ENCODE data around the gene KCNN1.
"Not testable (repeated sequence)": the region's sequence is repeated elsewhere in the genome, so short reads cannot be mapped to it uniquely, and the experiment has no call there.

KCNN1 gene

DNA sequence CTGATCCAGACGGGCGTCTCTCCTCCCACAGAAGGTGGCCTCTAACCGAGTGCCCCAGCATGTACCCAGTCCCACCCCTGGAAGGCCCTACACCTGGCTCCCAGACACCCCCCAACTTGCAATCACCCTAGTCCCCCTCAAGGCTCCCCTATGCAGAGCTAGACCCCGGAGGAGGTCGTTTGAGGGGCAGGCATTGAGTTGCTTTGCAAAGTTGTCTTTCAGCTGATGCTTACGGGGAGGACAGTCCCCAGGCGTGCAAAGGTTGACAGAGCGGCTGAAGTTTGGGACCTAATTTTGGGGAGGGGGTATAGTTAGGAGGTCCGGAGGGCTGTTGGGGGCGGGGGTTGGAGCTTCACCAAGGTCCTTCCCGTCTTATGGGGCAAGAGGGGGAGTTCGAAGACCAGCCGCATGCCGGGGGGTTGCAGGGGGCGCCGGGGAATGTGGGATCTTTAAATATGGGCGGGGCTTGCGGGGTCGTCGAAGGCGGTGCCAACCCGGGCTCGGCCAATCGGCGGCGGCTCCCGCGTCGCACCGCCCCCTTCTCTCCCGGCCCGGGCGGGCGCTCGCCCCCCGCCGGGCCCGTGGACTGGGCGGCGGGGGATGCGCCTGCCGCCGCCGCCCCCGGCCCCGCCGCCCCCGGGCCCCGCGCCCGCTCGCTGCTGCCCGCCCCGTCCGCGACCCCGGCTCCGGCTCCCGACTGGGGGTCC, at the start of gene KCNN1:
Gene KCNN1, plus strand, starts transcription at position 558 of the 707 bp plus-strand sequence. CDS start 6,782 bp downstream, outside the sequence.
- DNase-seq = no peak

DNA sequence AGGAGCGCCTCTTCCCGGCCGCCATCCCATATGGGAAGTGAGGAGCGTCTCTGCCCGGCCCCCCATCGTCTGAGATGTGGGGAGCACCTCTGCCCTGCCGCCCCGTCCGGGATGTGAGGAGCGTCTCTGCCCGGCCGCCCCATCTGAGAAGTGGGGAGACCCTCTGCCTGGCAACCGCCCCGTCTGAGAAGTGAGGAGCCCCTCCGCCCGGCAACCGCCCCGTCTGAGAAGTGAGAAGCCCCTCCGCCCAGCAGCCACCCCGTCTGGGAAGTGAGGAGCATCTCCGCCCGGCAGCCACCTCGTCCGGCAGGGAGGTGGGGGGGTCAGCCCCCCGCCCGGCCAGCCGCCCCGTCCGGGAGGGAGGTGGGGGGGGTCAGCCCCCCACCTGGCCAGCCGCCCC, 48.8 kb upstream of the KCNN1 start:
- not testable (repeated sequence) for DNase-seq

DNA sequence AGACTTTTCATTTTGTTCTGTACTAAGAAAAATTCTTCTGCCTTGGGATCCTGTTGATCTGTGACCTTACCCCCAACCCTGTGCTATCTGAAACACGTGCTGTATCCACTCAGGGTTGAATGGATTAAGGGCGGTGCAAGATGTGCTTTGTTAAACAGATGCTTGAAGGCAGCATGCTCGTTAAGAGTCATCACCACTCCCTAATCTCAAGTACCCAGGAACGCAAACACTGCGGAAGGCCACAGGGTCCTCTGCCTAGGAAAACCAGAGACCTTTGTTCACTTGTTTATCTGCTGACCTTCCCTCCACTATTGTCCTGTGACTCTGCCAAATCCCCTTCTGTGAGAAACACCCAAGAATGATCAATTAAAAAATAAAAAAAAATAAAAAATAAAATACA, 47.8 kb upstream of the KCNN1 start:
- DNase-seq = peak; percentile 51

DNA sequence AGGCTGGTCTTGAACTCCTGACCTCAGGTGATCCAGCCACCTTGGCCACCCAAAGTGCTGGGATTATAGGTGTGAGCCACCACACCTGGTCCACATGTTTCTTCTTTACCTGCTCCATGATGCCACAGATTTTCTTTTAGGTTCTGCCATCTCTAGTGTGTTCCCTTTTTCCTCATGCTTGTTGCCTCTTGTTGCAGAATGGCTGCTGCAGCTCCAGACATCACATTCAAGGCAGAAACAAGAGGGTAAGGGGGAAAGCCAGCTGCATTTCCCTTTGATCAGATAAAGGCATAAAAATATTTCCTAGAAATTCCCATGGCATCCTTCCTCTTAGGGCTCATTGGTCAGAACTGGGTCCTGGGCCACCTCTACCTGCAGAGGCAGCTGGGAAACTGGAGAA, 46.4 kb upstream of the KCNN1 start:
- DNase-seq = no peak

DNA sequence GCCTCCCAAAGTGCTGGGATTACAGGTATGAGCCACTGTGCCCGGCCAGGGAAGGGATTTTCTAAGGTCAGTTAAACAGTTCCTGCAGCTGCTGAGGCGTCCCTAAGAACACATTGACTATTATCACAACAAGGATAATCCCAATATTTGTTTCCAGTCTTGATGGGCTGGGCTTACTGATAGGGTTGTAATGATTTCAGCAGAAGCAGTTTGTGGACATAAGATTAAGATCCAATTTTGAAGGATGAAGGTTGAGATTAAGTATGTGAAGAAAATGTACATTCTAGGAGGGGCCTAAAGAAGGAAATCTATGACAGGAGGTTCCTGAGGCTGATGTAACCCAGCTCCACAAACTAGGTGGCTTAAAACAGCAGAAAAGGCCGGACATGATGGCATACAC, 44.8 kb upstream of the KCNN1 start:
- peak; percentile 11 for DNase-seq

DNA sequence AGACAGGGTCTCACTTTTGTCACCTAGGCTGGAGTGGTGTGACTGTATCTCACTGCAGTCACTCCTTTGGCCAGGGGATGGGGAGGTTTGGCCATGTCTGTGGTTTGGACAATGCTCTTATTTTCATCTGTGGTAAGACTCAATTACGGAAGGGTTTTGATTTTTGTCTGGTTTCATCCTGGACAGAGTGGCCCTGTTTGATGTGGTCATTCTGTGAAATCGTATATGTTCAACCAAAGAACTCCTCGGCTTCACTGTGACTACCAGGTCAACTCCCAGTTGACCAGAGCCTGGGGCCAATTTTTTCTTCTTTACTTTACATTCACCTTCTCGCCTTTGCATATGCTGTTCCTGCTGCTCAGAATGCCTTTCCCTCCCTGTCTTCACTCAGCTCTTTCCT, 40.9 kb upstream of the KCNN1 start:
- DNase-seq = no peak

DNA sequence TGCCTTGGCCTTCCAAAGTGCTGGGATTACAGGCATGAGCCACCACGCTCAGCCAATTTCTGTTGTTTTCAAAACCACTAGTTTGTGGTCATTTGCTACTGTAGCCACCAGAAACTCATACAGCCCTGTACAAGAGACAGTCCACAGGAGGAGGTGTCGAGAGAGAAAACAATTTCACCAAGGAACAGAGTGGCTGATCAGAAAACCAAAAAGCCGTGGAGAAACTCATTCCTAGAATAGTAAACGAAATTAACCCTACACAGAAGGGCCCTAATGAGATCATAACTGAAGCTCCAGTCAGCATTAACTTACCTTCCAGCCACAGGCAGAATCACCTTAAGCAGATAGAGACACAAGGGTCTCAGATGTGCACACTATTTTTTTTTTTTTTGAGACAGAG, 37.9 kb upstream of the KCNN1 start:
- no peak for DNase-seq

DNA sequence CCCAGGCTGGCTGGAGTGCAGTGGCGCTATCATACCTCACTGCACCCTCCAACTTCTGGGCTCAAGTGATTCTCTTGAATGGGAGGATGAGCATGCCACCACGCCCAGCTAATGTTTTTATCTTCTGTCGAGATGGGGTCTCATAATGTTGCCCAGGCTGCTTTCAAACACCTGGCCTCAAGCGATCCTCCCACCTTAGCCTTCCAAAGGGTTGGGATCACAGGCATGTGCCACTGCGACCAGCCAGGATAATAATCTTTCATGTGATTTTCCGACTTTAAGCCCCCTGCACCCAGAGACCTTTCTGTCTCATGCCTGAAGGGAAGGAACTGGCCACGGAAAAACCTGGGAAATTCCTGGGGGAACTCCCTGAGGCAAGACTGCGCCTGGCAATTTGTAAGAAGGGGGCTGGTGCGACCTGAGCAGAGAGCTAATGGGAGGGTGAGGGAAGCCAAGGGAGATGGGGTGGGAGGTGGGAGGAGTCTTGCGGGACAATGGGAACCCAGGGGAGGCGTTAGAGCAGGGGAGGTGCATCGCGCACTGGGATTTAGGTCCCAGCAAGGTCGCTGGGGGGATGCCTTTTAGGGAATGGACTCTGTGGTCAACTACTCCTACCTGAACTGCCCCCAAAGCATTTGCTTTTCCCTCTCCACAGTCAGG, 35.2 kb upstream of the KCNN1 start:
- DNase-seq = no peak

DNA sequence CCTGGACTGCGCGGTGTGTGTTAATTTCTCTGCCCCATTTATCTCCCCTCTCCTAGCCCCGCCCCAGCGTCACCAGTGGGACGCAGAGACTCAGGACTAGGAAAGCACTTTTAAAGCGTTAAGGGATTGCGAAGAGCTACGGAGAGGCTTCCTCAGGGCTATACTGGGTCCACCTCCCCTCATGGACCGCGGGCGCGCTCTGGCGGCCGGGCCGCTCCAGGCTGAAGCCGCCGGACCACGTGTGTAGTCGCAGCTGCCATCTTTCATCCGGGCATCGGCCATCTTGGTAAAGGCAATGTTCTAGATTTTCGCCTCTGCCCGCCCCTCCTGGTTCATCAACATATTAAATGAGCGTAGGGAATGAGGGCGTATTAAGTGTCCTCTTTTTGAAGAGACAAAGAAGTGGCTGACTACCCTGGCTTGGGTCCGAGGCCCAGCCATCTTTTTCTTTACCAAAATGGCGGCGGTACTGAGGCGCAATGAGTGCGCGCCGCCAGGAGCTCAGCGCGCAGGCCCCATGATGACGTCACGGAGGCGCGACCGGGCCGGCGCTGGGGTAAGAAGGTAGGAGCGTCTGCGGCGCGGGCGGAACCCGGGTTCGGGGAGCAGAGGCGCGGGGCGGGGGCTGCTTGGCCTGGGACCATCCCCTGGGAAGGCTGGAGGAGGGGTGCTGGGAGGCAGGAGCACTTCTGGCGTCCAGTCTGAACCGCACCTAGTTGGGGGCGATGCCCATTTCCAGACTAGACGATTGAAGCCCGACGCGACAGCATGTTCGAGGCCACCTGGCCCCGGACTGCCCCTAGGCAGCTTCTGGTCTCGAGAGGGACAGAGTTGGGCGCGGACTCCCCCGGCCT, 34.2 kb upstream of the KCNN1 start, which contains the start of gene CCDC124:
Gene CCDC124, plus strand, starts transcription at position 531 of the 854 bp plus-strand sequence. CDS start 3,406 bp downstream, outside the sequence.
- peak; percentile 93 for DNase-seq

DNA sequence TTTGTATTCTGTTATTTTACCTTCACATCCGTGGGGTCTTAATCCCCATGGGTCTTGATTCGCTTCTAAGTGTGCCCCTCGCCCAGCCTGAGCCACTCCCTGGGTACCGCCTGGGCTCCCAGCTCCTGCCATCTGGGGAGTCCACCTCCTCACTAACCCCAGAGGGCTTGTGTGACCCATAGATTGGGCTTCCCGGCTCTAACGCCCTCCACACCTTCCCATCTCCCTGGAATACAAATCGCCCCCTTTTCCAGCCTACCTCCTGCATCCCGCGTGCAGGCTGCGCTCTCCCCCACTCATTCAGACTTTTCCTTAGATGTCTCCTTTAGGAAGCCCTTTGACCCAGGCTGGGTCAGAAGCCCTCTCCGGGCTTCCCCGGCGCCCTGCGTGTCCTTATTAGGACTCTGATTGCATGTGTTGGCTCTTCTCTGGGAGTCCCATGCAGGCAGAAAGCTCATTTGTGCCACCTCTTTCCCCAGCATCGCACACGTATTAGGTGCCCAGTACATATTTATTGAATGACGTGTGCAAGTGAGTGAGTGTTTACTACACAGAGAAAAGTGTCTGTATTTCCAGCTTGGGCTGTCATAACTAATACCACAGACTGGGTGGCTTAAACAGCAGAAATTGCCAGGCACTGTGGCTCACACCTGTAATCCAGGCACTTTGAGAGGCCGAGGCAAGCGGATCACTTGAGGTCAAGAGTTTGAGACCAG, 33.3 kb upstream of the KCNN1 start:
- peak; percentile 81 for DNase-seq

DNA sequence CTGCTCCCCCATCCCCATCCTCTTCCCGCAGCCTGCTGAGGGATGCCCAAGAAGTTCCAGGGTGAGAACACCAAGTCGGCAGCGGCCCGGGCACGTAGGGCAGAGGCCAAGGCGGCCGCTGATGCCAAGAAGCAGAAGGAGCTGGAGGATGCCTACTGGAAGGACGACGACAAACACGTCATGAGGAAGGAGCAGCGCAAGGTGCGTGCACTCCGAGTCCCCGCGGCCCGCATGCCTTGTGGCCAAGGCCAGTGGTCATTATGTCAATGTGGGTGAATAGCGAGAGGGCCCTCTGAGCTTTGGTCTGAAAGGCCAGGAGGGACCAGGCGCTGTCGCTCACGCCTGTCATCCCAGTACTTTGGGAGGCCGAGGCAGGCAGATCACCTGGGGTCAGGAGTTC, 30.5 kb upstream of the KCNN1 start:
- DNase-seq = no peak

DNA sequence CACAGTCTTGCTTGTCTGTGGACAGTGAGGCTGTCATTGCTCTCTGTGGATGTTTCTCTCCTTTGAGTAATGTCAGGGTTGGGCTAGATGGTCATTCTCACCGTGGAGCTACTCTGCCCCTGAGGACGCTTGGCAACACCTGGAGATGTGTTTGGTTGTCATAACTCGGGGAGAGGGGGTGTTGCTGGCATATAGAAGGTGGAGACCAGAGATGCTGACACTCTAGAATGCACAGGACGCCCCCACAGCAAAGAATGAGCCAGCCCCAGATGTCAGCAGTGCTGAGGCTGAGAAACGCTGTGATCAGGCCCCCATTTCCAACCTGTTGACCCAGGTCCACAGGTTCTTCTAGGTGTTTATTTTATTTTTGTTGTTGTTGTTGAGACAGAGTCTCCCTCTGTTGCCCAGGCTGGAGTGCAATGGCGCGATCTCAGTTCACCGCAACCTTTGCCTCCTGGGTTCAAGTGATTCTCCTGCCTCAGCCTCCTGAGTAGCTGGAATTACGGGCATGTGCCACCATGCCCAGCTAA, 29.5 kb upstream of the KCNN1 start:
- no peak for DNase-seq

DNA sequence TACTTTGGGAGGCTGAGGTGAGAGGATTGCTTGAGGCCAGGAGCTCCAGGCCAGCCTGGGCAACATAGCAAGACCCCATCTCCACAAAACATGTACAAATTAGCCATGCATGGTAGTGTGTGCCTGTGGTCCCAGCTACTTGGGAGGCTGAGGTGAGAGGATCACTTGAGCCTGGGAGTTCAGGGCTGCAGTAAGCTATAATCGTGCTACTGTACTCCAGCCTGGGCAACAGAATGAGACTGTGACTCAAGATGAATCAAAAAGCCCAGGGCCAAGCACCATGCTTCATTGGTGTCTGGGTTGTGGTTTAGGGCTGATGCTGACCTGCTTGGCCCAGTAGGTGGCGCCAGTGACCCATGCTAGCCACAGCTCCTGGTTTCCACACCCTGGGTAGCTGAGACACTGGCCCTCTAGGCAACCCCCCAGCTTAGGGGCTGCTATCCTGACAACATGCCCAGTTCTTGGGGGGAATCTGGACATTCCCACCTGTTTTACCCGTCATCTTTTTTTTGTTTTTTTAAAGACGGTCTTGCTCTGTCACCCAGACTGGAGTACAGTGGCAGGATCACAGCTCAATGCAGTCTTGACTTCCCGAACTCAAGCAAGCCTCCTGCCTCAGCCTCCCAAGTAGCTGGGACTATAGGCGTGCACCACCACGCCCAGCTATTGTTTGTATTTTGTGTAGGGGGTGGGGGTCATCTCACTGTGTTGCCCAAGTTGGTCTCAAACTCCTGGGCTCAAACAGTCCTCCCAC, 28.6 kb upstream of the KCNN1 start:
- peak; percentile 79 for DNase-seq

DNA sequence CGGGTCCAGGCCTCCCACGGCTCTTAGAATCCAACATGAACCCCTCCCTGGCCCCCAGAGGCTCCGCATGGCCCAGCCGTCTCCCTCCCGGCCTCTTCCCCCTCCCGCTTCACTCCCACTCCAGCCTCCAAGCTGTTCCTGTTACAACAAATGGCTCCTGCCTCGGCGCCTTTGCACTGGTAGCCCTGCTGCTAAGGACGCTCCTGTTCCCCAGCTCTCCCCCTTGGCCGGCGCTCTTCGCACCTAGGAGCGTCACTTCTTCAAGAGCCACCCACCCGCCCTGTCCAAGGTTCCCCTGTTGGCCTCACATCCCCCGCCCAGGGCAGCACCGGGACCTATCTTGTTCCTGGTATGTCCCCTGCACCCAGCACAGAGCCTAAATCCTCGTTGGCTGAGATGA, 24.7 kb upstream of the KCNN1 start:
- no peak for DNase-seq

DNA sequence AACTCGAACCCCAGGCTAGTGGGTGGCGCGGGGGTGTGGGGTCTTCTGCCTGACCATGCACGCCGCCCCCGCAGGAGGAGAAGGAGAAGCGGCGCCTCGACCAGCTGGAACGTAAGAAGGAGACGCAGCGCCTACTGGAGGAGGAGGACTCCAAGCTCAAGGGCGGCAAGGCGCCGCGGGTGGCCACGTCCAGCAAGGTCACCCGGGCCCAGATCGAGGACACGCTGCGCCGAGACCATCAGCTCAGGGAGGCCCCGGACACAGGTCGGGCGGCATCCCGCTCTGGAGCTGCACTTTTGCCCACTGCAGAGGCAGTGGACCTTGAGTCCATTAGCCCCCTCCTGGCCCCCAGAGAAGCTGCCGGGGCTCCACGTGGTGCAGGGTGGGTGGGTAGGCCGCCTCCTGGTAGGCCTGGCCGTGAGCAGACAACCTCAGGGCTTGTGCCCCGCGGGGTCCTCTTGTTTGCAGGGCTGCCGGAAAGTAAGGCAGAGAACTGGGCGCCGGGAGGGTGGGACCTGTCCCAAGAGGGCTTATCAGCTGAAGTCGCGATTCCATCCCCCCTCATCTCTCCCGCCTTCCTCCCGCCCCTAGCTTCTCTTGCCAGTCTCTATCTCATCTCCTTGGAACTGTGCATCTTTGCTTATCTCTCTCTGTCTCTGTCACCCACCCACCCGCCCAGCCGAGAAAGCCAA, 24.2 kb upstream of the KCNN1 start:
- DNase-seq = no peak

DNA sequence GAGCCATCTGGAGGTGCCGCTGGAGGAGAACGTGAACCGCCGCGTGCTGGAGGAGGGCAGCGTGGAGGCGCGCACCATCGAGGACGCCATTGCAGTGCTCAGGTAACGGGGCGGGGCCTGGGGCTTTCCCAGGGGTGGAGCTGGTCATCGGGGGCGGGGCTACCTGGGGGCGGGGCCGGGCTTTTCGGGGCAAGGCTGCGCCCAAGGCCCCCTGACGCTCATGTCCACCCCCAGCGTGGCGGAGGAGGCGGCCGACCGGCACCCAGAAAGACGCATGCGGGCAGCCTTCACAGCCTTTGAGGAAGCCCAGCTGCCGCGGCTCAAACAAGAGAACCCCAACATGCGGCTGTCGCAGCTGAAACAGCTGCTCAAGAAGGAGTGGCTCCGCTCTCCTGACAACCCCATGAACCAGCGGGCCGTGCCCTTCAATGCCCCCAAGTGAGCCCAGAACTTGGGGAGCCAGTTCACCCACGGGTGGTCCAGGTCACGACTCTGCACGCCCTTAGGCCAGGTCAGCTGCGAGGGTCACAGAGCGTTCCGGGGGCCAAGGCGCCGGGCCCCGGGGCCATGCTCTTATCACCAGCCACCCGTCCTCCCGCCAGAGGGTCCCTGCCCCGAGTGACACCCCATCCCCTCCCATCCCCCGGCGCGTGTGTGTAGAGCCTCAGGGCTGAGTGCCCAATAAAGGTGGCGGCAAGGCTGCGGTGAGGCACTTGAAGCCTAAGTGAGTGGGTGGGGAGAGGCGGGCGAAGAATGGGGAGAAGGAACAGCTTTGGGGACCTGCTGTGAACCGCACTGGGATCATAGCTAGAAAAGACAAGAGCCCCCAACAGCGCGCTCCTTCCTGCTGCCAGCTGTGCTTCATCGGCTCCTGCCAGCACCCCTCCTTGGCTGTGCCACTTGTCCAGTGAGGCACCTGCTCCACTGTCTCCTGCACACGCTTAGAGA, 23.4 kb upstream of the KCNN1 start:
- no peak for DNase-seq

DNA sequence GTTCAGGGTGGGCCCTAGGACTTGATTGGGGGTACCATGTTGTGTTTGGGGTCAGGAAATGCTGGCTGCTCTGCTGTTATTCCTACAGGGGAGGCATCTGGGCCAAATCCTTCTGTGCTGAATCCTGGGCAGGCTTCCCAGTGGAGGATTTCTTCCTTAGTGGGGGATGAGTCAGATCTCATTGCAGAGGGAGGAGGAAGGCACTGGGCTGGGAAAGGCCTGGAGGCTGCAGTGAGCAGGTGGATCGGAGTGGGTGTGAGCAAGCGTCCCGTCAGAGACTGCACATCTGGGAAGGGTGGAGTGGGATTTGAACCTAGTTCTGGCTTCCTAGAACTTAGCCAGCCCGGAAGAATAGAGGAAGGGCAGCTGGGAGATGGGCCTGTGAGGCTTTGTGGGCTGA, 22.6 kb upstream of the KCNN1 start:
- DNase-seq = no peak

DNA sequence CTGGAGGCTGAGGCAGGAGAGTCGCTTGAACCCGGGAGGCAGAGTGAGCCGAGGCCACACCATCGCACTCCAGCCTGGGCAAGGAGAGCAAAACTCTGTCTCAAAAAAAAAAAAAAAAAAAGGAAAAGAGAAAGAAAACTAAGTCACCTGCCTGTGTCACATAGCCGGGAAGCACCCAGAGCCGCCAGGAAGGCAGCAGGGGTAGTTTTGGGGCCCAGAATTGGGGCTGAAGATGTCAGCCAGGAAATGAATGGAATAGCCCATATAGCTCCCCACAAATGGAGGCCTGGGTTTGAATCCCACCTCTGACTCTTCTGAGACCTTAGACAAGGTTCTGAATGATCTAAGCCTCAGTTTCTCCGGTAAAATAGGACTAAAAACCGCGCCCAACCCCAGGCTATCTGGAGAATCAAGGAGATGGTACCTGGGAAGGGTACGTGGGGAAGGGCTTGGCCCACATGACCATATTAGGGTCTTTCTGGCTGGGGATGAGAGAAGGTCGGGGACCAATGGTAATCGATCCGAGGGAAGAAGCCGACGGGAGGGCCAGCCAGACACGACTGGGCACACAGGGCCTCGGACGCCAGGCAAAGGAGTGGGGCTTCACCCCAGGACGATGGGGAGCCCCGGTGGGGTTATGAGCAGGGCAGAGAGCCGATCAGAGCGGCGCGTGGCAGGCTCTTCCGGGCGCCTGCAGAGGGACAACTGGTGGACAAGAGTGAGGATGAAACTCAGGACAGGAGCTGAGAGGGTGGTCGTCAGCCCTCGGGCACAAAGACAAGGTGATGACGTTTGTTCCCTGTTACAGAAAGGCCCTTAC, 19.7 kb upstream of the KCNN1 start:
- DNase-seq = peak; percentile 73

Measured in DMS53 (cell line).